H1 (cell line): ENCODE measurements around the gene COMT. TPM values are rescaled to one million over a fixed set of nuclear protein-coding genes. Genes with fewer than 3 reads are reported as not detected.

Experiments used
- CTCF ChIA-PET: fragments of 300-600 bp; sonication (Branson Sonifier 250); formaldehyde crosslinking; loops from one replicate; lab custom pipeline; 2021; ENCODE audit not compliant: partially characterized antibody; lab: Charles Lee
- POLR2A ChIA-PET: fragments of 300-600 bp; sonication (Branson Sonifier 250); formaldehyde crosslinking; loops from one replicate; lab custom pipeline; 2021; ENCODE audit warnings: inconsistent platforms; ENCODE audit not compliant: partially characterized antibody; lab: Charles Lee
- DNase-seq, 2 experiments: peaks; one replicate each; pipeline versions ENCODE4 v3.0.0 to v3.0.0-alpha.2; 2010 to 2022; ENCODE audit warnings: low spot score in 2 of 2, low read depth in 1 of 2, mixed read lengths in 1 of 2
- FAIRE-seq: peaks from 2 replicates; lab custom pipeline; 2011; peaks lifted over from hg19 to GRCh38; lab: Jason Lieb, UNC
- H2AFZ ChIP-seq: 2 replicates; pipeline ENCODE4 v1.8.1; 2012; ENCODE audit warnings: low read length, inconsistent platforms
- H2AK5ac ChIP-seq: 2 replicates; pipeline ENCODE4 v1.6.1; 2013; ENCODE audit warnings: low read depth, low read length
- H2BK120ac ChIP-seq: replicated peaks from 2 replicates; pipeline ENCODE3; 2013; ENCODE audit warnings: low read depth, low read length, inconsistent platforms
- H2BK12ac ChIP-seq: 2 replicates; pipeline ENCODE4 v1.6.1; 2013; ENCODE audit warnings: low read depth, low read length
- H2BK15ac ChIP-seq: 2 replicates; pipeline ENCODE4 v1.6.1; 2013; ENCODE audit warnings: low read length
- H2BK20ac ChIP-seq: 2 replicates; pipeline ENCODE4 v1.6.1; 2013; ENCODE audit warnings: low read length
- H2BK5ac ChIP-seq: 2 replicates; pipeline ENCODE4 v1.6.1; 2013; ENCODE audit warnings: low read depth, low read length
- H3K14ac ChIP-seq: 2 replicates; pipeline ENCODE4 v1.6.1; 2013; ENCODE audit warnings: inconsistent platforms; ENCODE audit not compliant: insufficient read length
- H3K18ac ChIP-seq: 2 replicates; pipeline ENCODE4 v1.6.1; 2013; ENCODE audit warnings: low read length; ENCODE audit errors: extremely low read depth
- H3K23ac ChIP-seq: 2 replicates; pipeline ENCODE4 v1.6.1; 2013; ENCODE audit warnings: inconsistent platforms; ENCODE audit not compliant: insufficient read length
- H3K23me2 ChIP-seq: 2 replicates; pipeline ENCODE4 v1.6.1; 2013; ENCODE audit warnings: low read depth, low read length
- H3K27ac ChIP-seq: 2 replicates; pipeline ENCODE4 v1.6.1; 2011; ENCODE audit warnings: low read depth, low read length, inconsistent platforms
- H3K27me3 ChIP-seq, 4 experiments: replicated peaks in 1 of 4; 1 replicate in 1 of 4; 2 replicates in 3 of 4; pipeline versions ENCODE4 v1.6.1 to v1.8.1; 2011 to 2013; ENCODE audit warnings: low read length in 3 of 4, mild to moderate bottlenecking in 3 of 4, inconsistent platforms in 2 of 4, mixed read lengths in 2 of 4, moderate library complexity in 1 of 4; ENCODE audit not compliant: control insufficient read depth in 3 of 4, insufficient read depth in 3 of 4; ENCODE audit errors: extremely low read depth in 1 of 4
- H3K36me3 ChIP-seq, 4 experiments: 2 replicates each; pipeline versions ENCODE4 v1.6.1 to v1.8.1; 2011 to 2013; ENCODE audit warnings: mild to moderate bottlenecking in 4 of 4, low read length in 3 of 4, moderate library complexity in 2 of 4, control low read depth in 1 of 4, inconsistent platforms in 1 of 4; ENCODE audit not compliant: insufficient read depth in 4 of 4, control insufficient read depth in 2 of 4
- H3K4ac ChIP-seq: replicated peaks from 2 replicates; pipeline ENCODE3; 2013; ENCODE audit warnings: low read length, low read depth, mixed read lengths, inconsistent platforms; ENCODE audit not compliant: insufficient read length
- H3K4me1 ChIP-seq, 4 experiments: replicated peaks in 1 of 4; 1 replicate in 1 of 4; 2 replicates in 3 of 4; pipeline versions ENCODE4 v1.6.1 to v1.8.1; 2011 to 2013; ENCODE audit warnings: low read length in 3 of 4, inconsistent platforms in 2 of 4, mixed read lengths in 1 of 4; ENCODE audit not compliant: insufficient read depth in 4 of 4, control insufficient read depth in 3 of 4
- H3K4me2 ChIP-seq, 2 experiments: 2 replicates each; pipeline versions ENCODE4 v1.6.1 to v1.8.1; 2011 to 2013; ENCODE audit warnings: low read depth in 2 of 2, low read length in 2 of 2, control low read depth in 1 of 2, inconsistent platforms in 1 of 2, mild to moderate bottlenecking in 1 of 2; ENCODE audit not compliant: insufficient read depth in 1 of 2
- H3K4me3 ChIP-seq, 4 experiments: fragments of 200-600, 300-600 bp in 1 of 4; sonication (generic), shearing (Covaris generic), sonication (Bioruptor Twin) in 1 of 4; 2 replicates each; pipeline versions ENCODE4 v1.5.1 to v1.8.1; 2011 to 2016; ENCODE audit warnings: low read length in 4 of 4, low read depth in 3 of 4, control low read depth in 2 of 4, inconsistent platforms in 2 of 4, mild to moderate bottlenecking in 2 of 4, mixed read lengths in 1 of 4, moderate library complexity in 1 of 4; ENCODE audit not compliant: insufficient read depth in 2 of 4; ENCODE audit errors: extremely low read depth in 1 of 4
- H3K56ac ChIP-seq: replicated peaks from 2 replicates; pipeline ENCODE3; 2013; ENCODE audit warnings: low read depth, mild to moderate bottlenecking, mixed read lengths, low read length, inconsistent platforms; ENCODE audit not compliant: insufficient read length
- H3K79me1 ChIP-seq: 2 replicates; pipeline ENCODE4 v1.6.1; 2013; ENCODE audit warnings: low read depth, low read length, control low read depth
- H3K79me2 ChIP-seq, 2 experiments: 2 replicates each; pipeline versions ENCODE4 v1.6.1 to v1.8.1; 2012 to 2013; ENCODE audit warnings: low read length in 2 of 2, mild to moderate bottlenecking in 2 of 2, inconsistent platforms in 1 of 2; ENCODE audit not compliant: insufficient read depth in 2 of 2, control insufficient read depth in 1 of 2
- H3K9ac ChIP-seq, 4 experiments: replicated peaks in 1 of 4; 1 replicate in 1 of 4; 2 replicates in 3 of 4; pipeline versions ENCODE4 v1.6.1 to v1.8.1; 2011 to 2013; ENCODE audit warnings: low read depth in 3 of 4, low read length in 3 of 4, control low read depth in 2 of 4, mild to moderate bottlenecking in 2 of 4, moderate library complexity in 2 of 4, inconsistent platforms in 1 of 4; ENCODE audit errors: extremely low read depth in 1 of 4
- H3K9me3 ChIP-seq, 2 experiments: 2 replicates each; pipeline versions ENCODE4 v1.6.1 to v1.8.1; 2012 to 2013; ENCODE audit warnings: mild to moderate bottlenecking in 2 of 2, moderate library complexity in 2 of 2, control low read depth in 1 of 2, inconsistent platforms in 1 of 2, low read depth in 1 of 2, low read length in 1 of 2, mixed read lengths in 1 of 2; ENCODE audit not compliant: insufficient read depth in 2 of 2
- H4K20me1 ChIP-seq, 2 experiments: replicated peaks in 1 of 2; 2 replicates each; pipeline versions ENCODE3 to v1.8.1; 2011 to 2013; ENCODE audit warnings: inconsistent platforms in 2 of 2, low read length in 2 of 2, mild to moderate bottlenecking in 1 of 2; ENCODE audit not compliant: insufficient read depth in 2 of 2, control insufficient read depth in 1 of 2
- H4K5ac ChIP-seq: 2 replicates; pipeline ENCODE4 v1.6.1; 2013; ENCODE audit warnings: low read length, low read depth, mixed read lengths, inconsistent platforms; ENCODE audit not compliant: insufficient read length
- H4K8ac ChIP-seq: 2 replicates; pipeline ENCODE4 v1.8.0; 2013; ENCODE audit warnings: mild to moderate bottlenecking, moderate library complexity, low read length, inconsistent platforms; ENCODE audit not compliant: insufficient read depth; ENCODE audit errors: extremely low read depth
- H4K91ac ChIP-seq: replicated peaks from 2 replicates; pipeline ENCODE3; 2013; ENCODE audit warnings: low read length, mixed read lengths, inconsistent platforms; ENCODE audit not compliant: insufficient read length
- BCL11A ChIP-seq, 2 experiments: IDR thresholded peaks; one replicate each; pipeline ENCODE4 v1.6.1; 2011; ENCODE audit warnings: low read depth in 2 of 2, low read length in 2 of 2, mild to moderate bottlenecking in 2 of 2
- PHF8 ChIP-seq: fragments of 200-600 bp; sonication (generic); conservative IDR thresholded peaks from 2 replicates; pipeline ENCODE4 v1.7.1; 2012; ENCODE audit warnings: low read depth, mild to moderate bottlenecking, inconsistent platforms, low read length, moderate library complexity
- POLR2A ChIP-seq, 2 experiments: IDR thresholded peaks; 1 replicate in 1 of 2; 2 replicates in 1 of 2; pipeline ENCODE4 v1.6.1; 2011; ENCODE audit warnings: low read depth in 2 of 2, low read length in 2 of 2, mild to moderate bottlenecking in 2 of 2; ENCODE audit errors: control extremely low read depth in 1 of 2
- TAF1 ChIP-seq: IDR thresholded peaks from 2 replicates; pipeline ENCODE4 v1.6.1; 2011; ENCODE audit warnings: mild to moderate bottlenecking, low read depth, low read length
- TAF7 ChIP-seq: optimal IDR thresholded peaks from 2 replicates; pipeline ENCODE3; 2011; ENCODE audit warnings: low read depth, mild to moderate bottlenecking, inconsistent platforms, low read length, moderate library complexity, borderline replicate concordance
- TBP ChIP-seq: IDR thresholded peaks from 2 replicates; pipeline ENCODE4 v1.6.1; 2011; ENCODE audit warnings: low read depth, low read length, improper control_type of control experiment
- YY1 ChIP-seq: IDR thresholded peaks from 2 replicates; pipeline ENCODE4 v1.6.1; 2011; ENCODE audit warnings: low read depth, mild to moderate bottlenecking, low read length
- ZNF274 ChIP-seq: IDR thresholded peaks from 2 replicates; pipeline ENCODE4 v1.7.0; 2012; ENCODE audit warnings: low read length, borderline replicate concordance; ENCODE audit errors: extremely low read depth
- WGBS, 2 experiments: shearing (Covaris generic) in 1 of 2; methylation state at CpG; one replicate each; pipeline versions ENCODE4 v1.1.6 to v1.1.7; 2013 to 2015; ENCODE audit warnings: low lambda C conversion rate in 2 of 2, mixed read lengths in 2 of 2, inconsistent platforms in 1 of 2, low coverage in 1 of 2, missing lambda C conversion rate in 1 of 2; ENCODE audit not compliant: insufficient replicate concordance in 2 of 2, insufficient coverage in 1 of 2, insufficient read length in 1 of 2; ENCODE audit errors: extremely low coverage in 1 of 2, missing lambda C conversion rate in 1 of 2; 5-methylcytosine and 5-hydroxymethylcytosine counted together
- long read RNA-seq, 2 experiments: library from RNA in 1 of 2; library from capped mRNA in 1 of 2; stranded (forward); transcript quantifications; one replicate each; pipeline ENCODE4 v2.0.0, GENCODE V29; 2021; ENCODE audit warnings: inconsistent platforms in 1 of 2
- polyA minus RNA-seq, 3 experiments: library from RNA; depleted of rRNA, polyadenylated mRNA; stranded (reverse); fragments of >200 nt; gene quantifications; 1 replicate in 2 of 3; 2 replicates in 1 of 3; pipeline ENCODE4 v1.2.3, GENCODE V29; 2011
- polyA plus RNA-seq, 7 experiments: library from polyadenylated mRNA; depleted of rRNA in 3 of 7; stranded (reverse) in 5 of 7; unstranded in 2 of 7; fragments of >200 nt in 5 of 7; fragments of 200-250 nt in 2 of 7; gene quantifications; 1 replicate in 5 of 7; 2 replicates in 1 of 7; 4 replicates in 1 of 7; pipeline versions ENCODE4 v1.2.1 to v1.2.3, GENCODE V29; 2011 to 2013; ENCODE audit warnings: missing spikeins in 2 of 7, mixed read lengths in 2 of 7
- total RNA-seq: library from RNA; stranded (reverse); fragmentation: NEBNext Ultra II Directional; extraction: Animal tissue kit (Norgen Biotek cat#: 25700); gene quantifications from 2 replicates; pipeline ENCODE4 v1.2.1, GENCODE V29; 2021

COMT gene
- total RNA-seq (15.2 and 16.6 TPM in 2 replicates), polyA plus RNA-seq (2011; rRNA removed) (33.7 and 45.0 TPM in 2 replicates), polyA minus RNA-seq (2011; rRNA and poly(A)+ RNA removed) (9.1 and 11.6 TPM in 2 replicates)
- polyA plus RNA-seq (2011; cell fraction: cytosol; rRNA removed) = 30.8 TPM
- polyA plus RNA-seq (2011; cell fraction: nucleus; rRNA removed) = 39.7 TPM
- 21.8 to 30.3 TPM (median 29.0 TPM) in 4 replicates for polyA plus RNA-seq (2012, experiment 1 of 2)
- polyA plus RNA-seq (2012, experiment 2 of 2) = 26.2 TPM
- polyA plus RNA-seq (2013, experiment 1 of 2) = 12.0 TPM
- 10.6 TPM for polyA plus RNA-seq (2013, experiment 2 of 2)
- 25.5 TPM for polyA minus RNA-seq (2011; cell fraction: cytosol; rRNA and poly(A)+ RNA removed)
- 7.3 TPM for polyA minus RNA-seq (2011; cell fraction: nucleus; rRNA and poly(A)+ RNA removed)
- long read RNA-seq, experiment 1, transcript COMT-209 (4 exons, 1,035 nt) = major isoform, 17 of 22 reads
- long read RNA-seq, experiment 1, partial matches to known transcripts = 1 of 22 reads
- long read RNA-seq, experiment 1, other reads (novel, unspliced or antisense) = 2 of 22 reads
- long read RNA-seq, experiment 2, transcript COMT-209 (4 exons, 1,035 nt) = major isoform, 34 of 38 reads
- long read RNA-seq, experiment 2, partial matches to known transcripts = 1 of 38 reads
- long read RNA-seq, experiment 2, other reads (novel, unspliced or antisense) = 0 of 38 reads

DNA sequence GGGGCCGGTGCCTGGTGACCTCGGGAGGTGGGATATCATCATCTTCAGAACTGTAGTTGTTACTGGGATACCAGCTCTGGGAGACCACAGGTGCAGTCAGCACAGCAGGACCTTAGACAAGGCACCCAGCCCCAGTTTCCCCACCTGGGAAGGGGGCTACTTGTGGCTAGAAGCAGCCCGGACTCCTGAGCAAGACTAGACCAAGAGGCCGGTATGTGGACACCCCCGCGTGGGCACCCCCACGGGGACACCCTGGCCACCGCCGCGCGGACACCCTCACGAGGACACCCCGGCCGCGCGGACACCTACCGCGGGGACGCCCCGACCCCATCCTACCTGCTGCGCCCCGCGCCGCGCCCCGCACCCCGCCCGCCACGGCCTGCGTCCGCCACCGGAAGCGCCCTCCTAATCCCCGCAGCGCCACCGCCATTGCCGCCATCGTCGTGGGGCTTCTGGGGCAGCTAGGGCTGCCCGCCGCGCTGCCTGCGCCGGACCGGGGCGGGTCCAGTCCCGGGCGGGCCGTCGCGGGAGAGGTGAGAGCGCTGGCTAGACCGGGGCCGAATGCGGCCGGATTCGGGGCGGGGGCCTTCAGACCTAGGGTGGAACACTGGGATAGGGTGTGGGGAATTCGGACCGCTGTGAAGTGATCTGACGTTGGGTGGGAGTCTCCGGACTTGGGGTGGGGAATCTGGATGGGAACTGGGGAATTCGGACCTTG lies at the start of gene COMT, which contains the start of gene TXNRD2:
COMT (plus strand) TSS at position 408 of the 718 bp plus-strand sequence. CDS start 20,755 bp downstream, outside the sequence.
TXNRD2 (minus strand) TSS at position 454 of the 718 bp plus-strand sequence; CDS start at position 439, 15 bp downstream.
- FAIRE-seq = no peak

More for the DNA sequence above, at the start of gene COMT, which contains the start of gene TXNRD2:
- Histone ChIP-seq H4K20me1 (no peaks in the 10 kb centered on the region), H2BK120ac (no peak within 1 kb of the TSS), H3K79me2 (no peaks in the 10 kb centered on the region), H2BK12ac (no peak within 1 kb of the TSS; the same call in 1 of the 2 replicates), H3K56ac (no peak within 1 kb of the TSS), H3K79me1 (no peaks in the 10 kb centered on the region), H3K4ac (no peak within 1 kb of the TSS), H2BK15ac (peak within 1 kb of the TSS; percentile 92; the same call in 1 of the 2 replicates), H4K8ac (no peak within 1 kb of the TSS; the same call in 1 of the 2 replicates), H3K18ac (peak within 1 kb of the TSS; percentile 32; the same call in 1 of the 2 replicates), H3K23me2 (0 out of 2 replicates have a peak, but pooled peaks cover 1% of the 10 kb centered on the region), H2BK5ac (0 out of 2 replicates have a peak within 1 kb of the TSS, but pooled peaks have one; percentile 9), H2AFZ (peak within 1 kb of the TSS; percentile 22; the same call in 1 of the 2 replicates), H3K4me1 (peaks cover 4 to 9% (median 5%) of the 10 kb centered on the region in 4 experiments; a peak in 6 of 7 replicates), H3K9ac (peak within 1 kb of the TSS in 1 of 4 experiments; percentile 17; a peak in 3 of 7 replicates), H4K91ac (no peak within 1 kb of the TSS), H3K9me3 (no peaks in the 10 kb centered on the region), H3K27me3 (peaks cover 0 to 3% (median 0%) of the 10 kb centered on the region in 4 experiments; a peak in 1 of 7 replicates), H3K14ac (no peak within 1 kb of the TSS), H3K4me2 (peak within 1 kb of the TSS; percentile 35 to 70; a peak in 3 of 4 replicates), H3K4me3 (peak within 1 kb of the TSS in 3 of 4 experiments; percentile 43 to 64 (median 55); a peak in 7 of 8 replicates), H3K23ac (no peak within 1 kb of the TSS), H4K5ac (no peak within 1 kb of the TSS), H3K27ac (no peak within 1 kb of the TSS), H2AK5ac (no peak within 1 kb of the TSS), H2BK20ac (no peak within 1 kb of the TSS), H3K36me3 (no peaks in the 10 kb centered on the region)
- DNase-seq = no peak
- 60% methylated on average over 34 of the region's 63 CpGs; no CpG with 5 or more reads in 1 of the 2 experiments for WGBS, 2 experiments
- CTCF ChIA-PET = interaction anchor here (0.9 to 1.4 kb wide), 5 partner anchors 11 to 196 kb away, joined by 3 to 5 read pairs (median 3); no protein-coding TSS in a partner anchor
- TF ChIP-seq TAF7 = peak; percentile 26
- peak in 1 of 2 experiments; percentile 67; a peak in 2 of 3 replicates for TF ChIP-seq POLR2A (IDR thresholded peaks at IDR 0.05; ENCODE audit: control extremely low read depth in 1 of 2, low read depth in 2 of 2, low read length in 2 of 2)
- TF ChIP-seq PHF8 = peak; percentile 52
- TF ChIP-seq BCL11A (IDR thresholded peaks at IDR 0.05; ENCODE audit: low read depth in 2 of 2, low read length in 2 of 2) = no peak
- TF ChIP-seq ZNF274 = no peak
- peak; percentile 92 for TF ChIP-seq YY1
- peak; percentile 71 for TF ChIP-seq TAF1
- TF ChIP-seq TBP = peak; percentile 52; the same call in 1 of the 2 replicates
- POLR2A ChIA-PET = no interaction called here
